BE2C (cell line): ENCODE results near the gene MGMT.

Source experiments
- DNase-seq: peaks from one replicate; pipeline ENCODE4 v3.0.0-alpha.2; 2020
- H3K27me3 ChIP-seq: fragments of 250-450 bp; sonication (Bioruptor Pico); 2 replicates; pipeline ENCODE4 v1.5.1; 2020; ENCODE audit warnings: mild to moderate bottlenecking
- H3K36me3 ChIP-seq: fragments of 250-450 bp; sonication (Bioruptor Pico); 2 replicates; pipeline ENCODE4 v1.5.1; 2020; ENCODE audit warnings: mild to moderate bottlenecking
- H3K4me1 ChIP-seq: fragments of 250-450 bp; sonication (Bioruptor Pico); 2 replicates; pipeline ENCODE4 v1.5.1; 2020
- H3K4me3 ChIP-seq: 2 replicates; pipeline ENCODE4 v1.5.1; 2011; ENCODE audit warnings: low read depth, low read length
- H3K9me3 ChIP-seq: fragments of 250-450 bp; sonication (Bioruptor Pico); 2 replicates; pipeline ENCODE4 v1.5.1; 2020
- CTCF ChIP-seq: IDR thresholded peaks from 2 replicates; pipeline ENCODE4 v1.5.1; 2012; ENCODE audit warnings: mild to moderate bottlenecking, low read depth, low read length

MGMT gene

GRCh38 chr10:129772468-129773358 lies 305.7 kb downstream of the MGMT start:
- TF ChIP-seq CTCF, result no peak
- Histone ChIP-seq H3K4me1 (no peaks in the 10 kb centered on the region), H3K36me3 (no peaks in the 10 kb centered on the region), H3K9me3 (no peaks in the 10 kb centered on the region), H3K4me3 (no peak overlapping the region), H3K27me3 (no peaks in the 10 kb centered on the region)
- no peak for DNase-seq

DNA sequence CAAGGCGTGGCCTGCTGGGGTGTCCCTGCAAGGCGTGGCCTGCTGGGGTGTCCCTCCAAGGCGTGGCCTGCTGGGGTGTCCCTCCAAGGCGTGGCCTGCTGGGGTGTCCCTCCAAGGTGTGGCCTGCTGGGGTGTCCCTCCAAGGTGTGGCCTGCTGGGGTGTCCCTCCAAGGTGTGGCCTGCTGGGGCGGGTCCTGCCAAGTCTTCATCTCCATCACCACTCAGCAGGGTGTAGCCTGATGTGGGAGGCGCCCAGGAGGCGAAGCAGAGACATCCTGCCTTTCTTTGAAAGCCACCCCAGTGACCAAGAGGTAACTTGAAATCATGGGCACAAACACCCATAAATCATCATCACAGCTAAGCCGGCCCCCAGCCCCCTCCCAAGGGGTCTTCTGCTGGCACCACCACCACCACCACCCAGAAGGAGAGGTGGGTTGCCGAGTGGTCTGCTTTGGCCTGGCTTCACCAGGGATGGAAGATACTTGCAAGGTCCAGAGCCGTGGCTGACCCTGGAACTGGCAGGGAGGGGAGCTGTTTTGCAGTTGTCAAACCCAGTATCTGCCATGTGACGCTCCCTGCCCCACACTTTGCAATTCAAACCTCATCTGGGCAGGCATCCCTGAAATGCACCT lies 306.4 kb downstream of the MGMT start:
- Histone ChIP-seq H3K4me1 (no peaks in the 10 kb centered on the region), H3K27me3 (no peaks in the 10 kb centered on the region), H3K9me3 (no peaks in the 10 kb centered on the region), H3K4me3 (no peak overlapping the region), H3K36me3 (no peaks in the 10 kb centered on the region)
- no peak for TF ChIP-seq CTCF
- no peak for DNase-seq

- H3K4me1 ChIP-seq, result no peaks in the 10 kb centered on the region
- no peaks in the 10 kb centered on the region for H3K36me3 ChIP-seq
- no peak for TF ChIP-seq CTCF
- H3K27me3 ChIP-seq, result no peaks in the 10 kb centered on the region
- DNase-seq, result no peak
- H3K4me3 ChIP-seq, result no peak overlapping the region
- no peaks in the 10 kb centered on the region for H3K9me3 ChIP-seq
Observed at GRCh38 chr10:129774082-129774735, 307.2 kb downstream of the MGMT start.

GRCh38 chr10:129774736-129775401 lies 307.8 kb downstream of the MGMT start:
- no peaks in the 10 kb centered on the region for H3K4me1 ChIP-seq
- no peak for TF ChIP-seq CTCF
- no peaks in the 10 kb centered on the region for H3K9me3 ChIP-seq
- H3K36me3 ChIP-seq, result no peaks in the 10 kb centered on the region
- no peak overlapping the region for H3K4me3 ChIP-seq
- no peak for DNase-seq
- H3K27me3 ChIP-seq, result no peaks in the 10 kb centered on the region

- no peak overlapping the region for H3K4me3 ChIP-seq
- no peaks in the 10 kb centered on the region for H3K27me3 ChIP-seq
- H3K9me3 ChIP-seq, result no peaks in the 10 kb centered on the region
- no peak for TF ChIP-seq CTCF
- no peaks in the 10 kb centered on the region for H3K36me3 ChIP-seq
- H3K4me1 ChIP-seq, result no peaks in the 10 kb centered on the region
- DNase-seq, result no peak
Observed at GRCh38 chr10:129775681-129776080, 308.6 kb downstream of the MGMT start.
